Esophagus (tissue), 2 donors: ENCODE data around the gene MTHFD2. TPM values are rescaled to one million over a fixed set of nuclear protein-coding genes. Genes with fewer than 3 reads are reported as not detected.

Experiments
- H3K27ac ChIP-seq, 2 donors: one replicate each; pipeline ENCODE4 v1.5.1; 2013; ENCODE audit warnings: low read depth in 2 of 2, mild to moderate bottlenecking in 2 of 2, inconsistent platforms in 1 of 2, low read length in 1 of 2, moderate library complexity in 1 of 2
- H3K27me3 ChIP-seq, 2 donors: one replicate each; pipeline ENCODE4 v1.6.1; 2013; ENCODE audit warnings: low read length in 2 of 2, control low read depth in 1 of 2, mild to moderate bottlenecking in 1 of 2; ENCODE audit not compliant: insufficient read depth in 2 of 2, control insufficient read depth in 1 of 2
- H3K36me3 ChIP-seq, 2 donors: one replicate each; pipeline ENCODE4 v1.6.1; 2013; ENCODE audit warnings: low read length in 1 of 2; ENCODE audit not compliant: control insufficient read depth in 2 of 2, insufficient read depth in 2 of 2
- H3K4me1 ChIP-seq, 2 donors: one replicate each; pipeline ENCODE4 v1.6.1; 2013; ENCODE audit warnings: low read length in 1 of 2; ENCODE audit not compliant: control insufficient read depth in 2 of 2, insufficient read depth in 2 of 2
- H3K4me3 ChIP-seq, 2 donors: one replicate each; pipeline ENCODE4 v1.5.1; 2013; ENCODE audit warnings: low read length in 2 of 2, mild to moderate bottlenecking in 2 of 2, low read depth in 1 of 2, moderate library complexity in 1 of 2
- H3K9me3 ChIP-seq, 2 donors: one replicate each; pipeline ENCODE4 v1.6.1; 2013; ENCODE audit warnings: mild to moderate bottlenecking in 2 of 2, low read depth in 1 of 2, low read length in 1 of 2, moderate library complexity in 1 of 2; ENCODE audit not compliant: control insufficient read depth in 2 of 2, insufficient read depth in 1 of 2
- WGBS, 2 donors: extraction: QIAGEN DNeasy Blood & Tissue Kit; methylation state at CpG; one replicate each; pipeline ENCODE4 v1.1.7; 2013; 5-methylcytosine and 5-hydroxymethylcytosine counted together
- polyA plus RNA-seq, 2 donors: library from polyadenylated mRNA; stranded (reverse); fragments of 200-250 nt; gene quantifications; one replicate each; pipeline ENCODE4 v1.2.3, GENCODE V29; 2013
- donor health status: healthy with polysubstance abuse.
- donor health status: Bipolar disorder and iron deficiency.

The MTHFD2 gene
- 10 to 100 TPM; 11.1 to 35.4 TPM for polyA plus RNA-seq

- Histone ChIP-seq H3K4me1 (peaks cover 0 to 3% of the 10 kb centered on the region in 2 donors), H3K27me3 (no peaks in the 10 kb centered on the region), H3K36me3 (no peaks in the 10 kb centered on the region), H3K4me3 (peak within 1 kb of the TSS; percentile 90 to 91), H3K9me3 (no peaks in the 10 kb centered on the region), H3K27ac (peak within 1 kb of the TSS; percentile 92 to 96)
- 0% methylated on average over 80 to 96 of the region's 96 CpGs for WGBS, 2 donors
These were observed at the start of gene MTHFD2 for GRCh38 chr2:74198461-74199274. Gene MTHFD2 (plus strand): TSS chr2:74198615. CDS start chr2:74198642, 27 bp downstream.

- Histone ChIP-seq H3K36me3 (peaks cover 0 to 7% of the 10 kb centered on the region in 2 donors), H3K4me3 (no peak overlapping the region), H3K27ac (no peak overlapping the region), H3K27me3 (no peaks in the 10 kb centered on the region), H3K9me3 (no peaks in the 10 kb centered on the region), H3K4me1 (peaks cover 5 to 10% of the 10 kb centered on the region in 2 donors)
- WGBS, 2 donors: 90 to 96% methylated on average over 5 of the region's 5 CpGs
These were observed 49.2 kb upstream of the MTHFD2 start for GRCh38 chr2:74149247-74149525.

GRCh38 chr2:74149570-74150319 lies 48.7 kb upstream of the MTHFD2 start:
- H3K27ac ChIP-seq: no peak overlapping the region
- H3K4me3 ChIP-seq: no peak overlapping the region
- H3K4me1 ChIP-seq: peaks cover 5 to 10% of the 10 kb centered on the region in 2 donors
- no peaks in the 10 kb centered on the region for H3K9me3 ChIP-seq
- H3K36me3 ChIP-seq: peaks cover 0 to 5% of the 10 kb centered on the region in 2 donors
- 92 to 93% methylated on average over 7 of the region's 7 CpGs for WGBS, 2 donors
- H3K27me3 ChIP-seq: no peaks in the 10 kb centered on the region

GRCh38 chr2:74152954-74153353 lies 45.5 kb upstream of the MTHFD2 start:
- H3K36me3 ChIP-seq: peaks cover 0 to 7% of the 10 kb centered on the region in 2 donors

GRCh38 chr2:74155830-74156229 lies 42.6 kb upstream of the MTHFD2 start:
- H3K4me3 ChIP-seq: no peak overlapping the region
- WGBS, 2 donors: 74 to 89% methylated on average over 3 of the region's 3 CpGs
- H3K27ac ChIP-seq: no peak overlapping the region
- no peaks in the 10 kb centered on the region for H3K4me1 ChIP-seq
- no peaks in the 10 kb centered on the region for H3K27me3 ChIP-seq
- peaks cover 0 to 7% of the 10 kb centered on the region in 2 donors for H3K36me3 ChIP-seq
- H3K9me3 ChIP-seq: no peaks in the 10 kb centered on the region

More at GRCh38 chr2:74152954-74153353, 45.5 kb upstream of the MTHFD2 start:
- H3K27me3 ChIP-seq: no peaks in the 10 kb centered on the region
- no peak overlapping the region for H3K27ac ChIP-seq
- no peaks in the 10 kb centered on the region for H3K9me3 ChIP-seq
- WGBS, 2 donors: 90 to 96% methylated on average over 2 of the region's 2 CpGs
- H3K4me1 ChIP-seq: no peaks in the 10 kb centered on the region
- no peak overlapping the region for H3K4me3 ChIP-seq

GRCh38 chr2:74162951-74163350 lies 35.5 kb upstream of the MTHFD2 start:
- Histone ChIP-seq H3K27me3 (no peaks in the 10 kb centered on the region), H3K27ac (no peak overlapping the region), H3K36me3 (peaks cover 8 to 9% of the 10 kb centered on the region in 2 donors), H3K4me3 (no peak overlapping the region), H3K9me3 (no peaks in the 10 kb centered on the region), H3K4me1 (no peaks in the 10 kb centered on the region)
- 91 to 95% methylated on average over 6 of the region's 6 CpGs for WGBS, 2 donors

- Histone ChIP-seq H3K4me1 (no peaks in the 10 kb centered on the region), H3K9me3 (no peaks in the 10 kb centered on the region), H3K36me3 (peaks cover 9% of the 10 kb centered on the region in 2 donors), H3K27ac (no peak overlapping the region), H3K27me3 (no peaks in the 10 kb centered on the region), H3K4me3 (no peak overlapping the region)
- WGBS, 2 donors: 96 to 100% methylated on average over 1 of the region's 1 CpG
These were observed 33.7 kb upstream of the MTHFD2 start for GRCh38 chr2:74164761-74165160.

- Histone ChIP-seq H3K36me3 (peaks cover 6 to 7% of the 10 kb centered on the region in 2 donors), H3K4me1 (no peaks in the 10 kb centered on the region), H3K27me3 (no peaks in the 10 kb centered on the region), H3K9me3 (no peaks in the 10 kb centered on the region), H3K4me3 (no peak overlapping the region), H3K27ac (no peak overlapping the region)
- 64 to 67% methylated on average over 2 of the region's 2 CpGs for WGBS, 2 donors
These were observed 29.7 kb upstream of the MTHFD2 start for GRCh38 chr2:74168739-74169138.

- Histone ChIP-seq H3K27ac (no peak overlapping the region), H3K9me3 (no peaks in the 10 kb centered on the region), H3K36me3 (no peaks in the 10 kb centered on the region), H3K4me1 (peaks cover 0 to 7% of the 10 kb centered on the region in 2 donors), H3K4me3 (no peak overlapping the region), H3K27me3 (no peaks in the 10 kb centered on the region)
- WGBS, 2 donors: 75 to 84% methylated on average over 1 of the region's 1 CpG
These were observed 23.5 kb upstream of the MTHFD2 start for GRCh38 chr2:74174909-74175308.
